ENCODE data around the gene NDC1.

DNA sequence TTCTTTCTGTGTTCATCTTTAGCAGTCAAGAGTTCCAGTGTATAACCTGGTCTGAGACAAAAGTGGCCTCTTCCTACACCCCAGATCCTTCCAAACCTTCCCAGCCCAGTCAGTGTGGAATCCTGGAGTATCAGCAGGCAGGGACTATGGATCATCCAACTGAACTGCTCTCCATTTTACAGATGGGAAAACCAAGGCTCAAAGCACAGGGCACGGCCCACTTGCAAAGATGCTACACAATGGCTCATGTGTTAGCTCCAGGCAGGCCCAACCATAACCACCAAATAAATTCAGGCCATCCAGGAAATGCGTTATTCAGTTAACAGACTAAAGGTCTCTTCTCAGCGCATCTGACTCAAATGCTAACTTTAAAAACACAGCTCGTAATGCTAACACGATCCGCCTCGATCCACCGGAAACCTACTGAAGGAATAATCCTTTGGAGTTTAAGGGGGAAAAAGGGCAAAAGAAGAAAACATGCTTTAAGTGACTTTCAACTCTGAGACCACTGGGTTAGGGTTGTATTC, 106.3 kb downstream of the NDC1 start:
- no peak for TF ChIP-seq CTCF (IDR thresholded peaks at IDR 0.05; ENCODE audit: borderline replicate concordance, extremely low read depth, low read length, poor library complexity, severe bottlenecking)
- TF ChIP-seq EZH2 (IDR thresholded peaks at IDR 0.05; ENCODE audit: borderline replicate concordance, low read depth, low read length, severe bottlenecking), result no peak

Measured in DND-41 (cell line).